HepG2 (cell line): ENCODE results near the gene GNAI2. TPM values are rescaled to one million over a fixed set of nuclear protein-coding genes. Genes with fewer than 3 reads are reported as not detected.

ENCODE experiments used
- HDAC2 ChIP-seq: sonication (generic); formaldehyde crosslinking; IDR thresholded peaks from 2 replicates; pipeline ENCODE4 v1.4.0; 2020; ENCODE audit warnings: missing genetic modification reagents
- HNF1B ChIP-seq: sonication (generic); formaldehyde crosslinking; IDR thresholded peaks from 2 replicates; pipeline ENCODE4 v1.5.1; 2020; ENCODE audit warnings: mild to moderate bottlenecking, moderate library complexity, missing genetic modification reagents
- MAFG ChIP-seq: sonication (generic); formaldehyde crosslinking; IDR thresholded peaks from 2 replicates; pipeline ENCODE4 v1.5.1; 2020; ENCODE audit warnings: mild to moderate bottlenecking, missing genetic modification reagents
- NCOA1 ChIP-seq: sonication (generic); formaldehyde crosslinking; IDR thresholded peaks from 2 replicates; pipeline ENCODE4 v1.9.0; 2021; ENCODE audit warnings: missing genetic modification reagents
- RFXAP ChIP-seq: sonication (generic); formaldehyde crosslinking; IDR thresholded peaks from 2 replicates; pipeline ENCODE4 v1.4.0; 2020; ENCODE audit warnings: missing genetic modification reagents, borderline replicate concordance
- SRY ChIP-seq: sonication (generic); formaldehyde crosslinking; IDR thresholded peaks from 2 replicates; pipeline ENCODE4 v1.8.0; 2022; ENCODE audit warnings: mild to moderate bottlenecking, missing genetic modification reagents
- ZEB1 ChIP-seq: IDR thresholded peaks from 2 replicates; pipeline ENCODE4 v1.6.1; 2012; ENCODE audit warnings: mild to moderate bottlenecking, low read depth, inconsistent platforms; ENCODE audit not compliant: insufficient replicate concordance
- ZFP37 ChIP-seq: sonication (generic); formaldehyde crosslinking; IDR thresholded peaks from 2 replicates; pipeline ENCODE4 v1.4.0; 2020; ENCODE audit warnings: missing genetic modification reagents, borderline replicate concordance
- ZNF260 ChIP-seq: sonication (generic); formaldehyde crosslinking; IDR thresholded peaks from 2 replicates; pipeline ENCODE4 v1.4.0; 2020; ENCODE audit warnings: missing genetic modification reagents, low read depth, mild to moderate bottlenecking, borderline replicate concordance
- ZNF451 ChIP-seq: sonication (generic); formaldehyde crosslinking; IDR thresholded peaks from 2 replicates; pipeline ENCODE4 v1.5.0; 2020; ENCODE audit warnings: mild to moderate bottlenecking, missing genetic modification reagents
- ZNF460 ChIP-seq: sonication (generic); formaldehyde crosslinking; IDR thresholded peaks from 2 replicates; pipeline ENCODE4 v1.5.1; 2020; ENCODE audit warnings: missing genetic modification reagents, mild to moderate bottlenecking, borderline replicate concordance
- ZNF597 ChIP-seq: sonication (generic); formaldehyde crosslinking; IDR thresholded peaks from 2 replicates; pipeline ENCODE4 v1.5.0; 2020; ENCODE audit warnings: missing genetic modification reagents
- ZNF674 ChIP-seq: sonication (generic); formaldehyde crosslinking; IDR thresholded peaks from 2 replicates; pipeline ENCODE4 v1.5.0; 2020; ENCODE audit warnings: low read depth, mild to moderate bottlenecking, missing genetic modification reagents
- ZNF687 ChIP-seq: sonication (generic); formaldehyde crosslinking; IDR thresholded peaks from 2 replicates; pipeline ENCODE4 v1.5.1; 2020; ENCODE audit warnings: mild to moderate bottlenecking, missing genetic modification reagents, moderate library complexity
- ZNF746 ChIP-seq: sonication (generic); formaldehyde crosslinking; IDR thresholded peaks from 2 replicates; pipeline ENCODE4 v1.8.0; 2022; ENCODE audit warnings: mild to moderate bottlenecking, missing genetic modification reagents
- ZSCAN22 ChIP-seq: sonication (generic); formaldehyde crosslinking; IDR thresholded peaks from 2 replicates; pipeline ENCODE4 v1.4.0; 2020; ENCODE audit warnings: mild to moderate bottlenecking, missing genetic modification reagents
- polyA plus RNA-seq, 8 experiments: library from polyadenylated mRNA; depleted of rRNA in 3 of 8; stranded (reverse) in 7 of 8; unstranded in 1 of 8; fragments of >200 nt; fragmentation: Illumina TruSeq in 4 of 8; extraction: Trizol in 4 of 8; gene quantifications; 2 replicates each; pipeline versions ENCODE4 v1.2.1 to v1.2.3, GENCODE V29; 2011 to 2016; ENCODE audit warnings: low read depth in 4 of 8, missing spikeins in 1 of 8, mixed read lengths in 1 of 8; ENCODE audit not compliant: insufficient read depth in 1 of 8
- total RNA-seq, 5 experiments: library from RNA; depleted of rRNA; stranded (reverse); fragments of >200 nt; fragmentation: Illumina TruSeq; extraction: Trizol; gene quantifications; 2 replicates each; pipeline ENCODE4 v1.2.3, GENCODE V29; 2016; ENCODE audit warnings: low read depth in 1 of 5
- TF ChIP-seq, protein P1 (sequence below): sonication (generic); formaldehyde crosslinking; IDR thresholded peaks from 2 replicates; pipeline ENCODE4 v1.4.0; 2020; ENCODE audit warnings: missing genetic modification reagents, borderline replicate concordance
- TF ChIP-seq, protein P2 (sequence below): sonication (generic); formaldehyde crosslinking; IDR thresholded peaks from 2 replicates; pipeline ENCODE4 v1.4.0; 2020; ENCODE audit warnings: missing genetic modification reagents, mild to moderate bottlenecking, borderline replicate concordance

Gene GNAI2
- total and polyA plus RNA-seq, 2 of the 13 experiments (the other 11 are each of a cell fraction or from before 2014, with no cell fraction given): 51.1 to 66.2 TPM

DNA sequence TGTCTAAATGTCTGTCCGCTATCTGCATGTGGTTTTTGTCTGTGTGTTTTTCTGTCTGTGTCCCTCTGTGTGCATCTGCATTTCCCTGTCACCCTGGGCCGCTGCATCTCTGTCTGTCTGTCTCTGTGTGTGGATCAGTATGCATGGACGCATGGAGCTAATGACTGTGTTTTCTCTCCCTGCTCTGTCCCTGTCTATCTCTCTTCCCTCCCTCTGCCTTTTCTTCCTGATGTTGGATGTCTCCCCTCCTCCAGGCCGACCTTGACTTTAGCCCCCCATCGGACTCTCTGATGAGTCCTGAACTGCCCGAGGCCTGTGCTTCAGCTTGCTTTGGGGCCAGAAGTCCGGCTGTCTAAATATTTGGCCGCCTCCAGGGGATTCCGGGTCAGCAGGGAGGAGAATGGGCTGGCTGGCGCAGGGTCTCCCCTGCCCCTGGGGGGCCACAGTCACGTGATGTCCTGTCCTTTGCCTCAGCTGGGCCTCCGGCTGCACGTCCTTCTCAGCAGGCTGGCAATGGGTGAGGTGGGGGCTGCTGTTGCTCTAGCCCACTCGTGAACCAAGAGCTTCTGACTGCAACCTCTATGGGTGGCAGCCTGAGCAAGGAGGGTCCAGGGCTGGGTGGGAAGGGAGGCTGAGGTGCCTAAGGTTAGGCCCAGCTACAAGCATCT, 27.2 kb upstream of the GNAI2 start (continued):
- peak; percentile 98; the same call in 1 of the 2 replicates for TF ChIP-seq ZNF746 (CRISPR knock-in tag)
- TF ChIP-seq ZSCAN22 (CRISPR knock-in tag): peak; percentile 83; the same call in 1 of the 2 replicates
- TF ChIP-seq RFXAP (CRISPR knock-in tag): peak; percentile 78; the same call in 1 of the 2 replicates
- no peak for TF ChIP-seq ZNF260 (CRISPR knock-in tag)
- peak; percentile 95; the same call in 1 of the 2 replicates for TF ChIP-seq NCOA1 (CRISPR knock-in tag)
- no peak for TF ChIP-seq ZEB1
- TF ChIP-seq HNF1B (CRISPR knock-in tag): peak; percentile 62
- TF ChIP-seq ZNF674 (CRISPR knock-in tag): no peak
- TF ChIP-seq ZNF597 (CRISPR knock-in tag): no peak
- peak; percentile 29; the same call in 1 of the 2 replicates for TF ChIP-seq ZNF460 (CRISPR knock-in tag)
- 0 out of 2 replicates have a peak, but pooled peaks have one; percentile 79 for TF ChIP-seq ZFP37 (CRISPR knock-in tag)
- TF ChIP-seq, protein P1, sequence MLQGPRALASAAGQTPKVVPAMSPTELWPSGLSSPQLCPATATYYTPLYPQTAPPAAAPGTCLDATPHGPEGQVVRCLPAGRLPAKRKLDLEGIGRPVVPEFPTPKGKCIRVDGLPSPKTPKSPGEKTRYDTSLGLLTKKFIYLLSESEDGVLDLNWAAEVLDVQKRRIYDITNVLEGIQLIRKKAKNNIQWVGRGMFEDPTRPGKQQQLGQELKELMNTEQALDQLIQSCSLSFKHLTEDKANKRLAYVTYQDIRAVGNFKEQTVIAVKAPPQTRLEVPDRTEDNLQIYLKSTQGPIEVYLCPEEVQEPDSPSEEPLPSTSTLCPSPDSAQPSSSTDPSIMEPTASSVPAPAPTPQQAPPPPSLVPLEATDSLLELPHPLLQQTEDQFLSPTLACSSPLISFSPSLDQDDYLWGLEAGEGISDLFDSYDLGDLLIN (CRISPR knock-in tag): no peak; the same call in 1 of the 2 replicates
- TF ChIP-seq SRY (CRISPR knock-in tag): no peak
- TF ChIP-seq ZNF687 (CRISPR knock-in tag): peak; percentile 98
- peak; percentile 76 for TF ChIP-seq HDAC2 (CRISPR knock-in tag)
- TF ChIP-seq ZNF451 (CRISPR knock-in tag): no peak; the same call in 1 of the 2 replicates
- no peak for TF ChIP-seq MAFG
- TF ChIP-seq, protein P2, sequence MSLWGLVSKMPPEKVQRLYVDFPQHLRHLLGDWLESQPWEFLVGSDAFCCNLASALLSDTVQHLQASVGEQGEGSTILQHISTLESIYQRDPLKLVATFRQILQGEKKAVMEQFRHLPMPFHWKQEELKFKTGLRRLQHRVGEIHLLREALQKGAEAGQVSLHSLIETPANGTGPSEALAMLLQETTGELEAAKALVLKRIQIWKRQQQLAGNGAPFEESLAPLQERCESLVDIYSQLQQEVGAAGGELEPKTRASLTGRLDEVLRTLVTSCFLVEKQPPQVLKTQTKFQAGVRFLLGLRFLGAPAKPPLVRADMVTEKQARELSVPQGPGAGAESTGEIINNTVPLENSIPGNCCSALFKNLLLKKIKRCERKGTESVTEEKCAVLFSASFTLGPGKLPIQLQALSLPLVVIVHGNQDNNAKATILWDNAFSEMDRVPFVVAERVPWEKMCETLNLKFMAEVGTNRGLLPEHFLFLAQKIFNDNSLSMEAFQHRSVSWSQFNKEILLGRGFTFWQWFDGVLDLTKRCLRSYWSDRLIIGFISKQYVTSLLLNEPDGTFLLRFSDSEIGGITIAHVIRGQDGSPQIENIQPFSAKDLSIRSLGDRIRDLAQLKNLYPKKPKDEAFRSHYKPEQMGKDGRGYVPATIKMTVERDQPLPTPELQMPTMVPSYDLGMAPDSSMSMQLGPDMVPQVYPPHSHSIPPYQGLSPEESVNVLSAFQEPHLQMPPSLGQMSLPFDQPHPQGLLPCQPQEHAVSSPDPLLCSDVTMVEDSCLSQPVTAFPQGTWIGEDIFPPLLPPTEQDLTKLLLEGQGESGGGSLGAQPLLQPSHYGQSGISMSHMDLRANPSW (CRISPR knock-in tag): peak; percentile 47; the same call in 1 of the 2 replicates
